Endometrium (tissue), 2 donors: ENCODE data around the gene LRP10.
"Not testable (repeated sequence)": the region's sequence is repeated elsewhere in the genome, so short reads cannot be mapped to it uniquely, and the experiment has no call there.

ENCODE experiments used
- FAIRE-seq: peaks from 2 replicates; lab custom pipeline; 2012; peaks lifted over from hg19 to GRCh38; lab: Jason Lieb, UNC
- donor health status: control.
- donor health status: control.

Gene LRP10

GRCh38 chr14:22871224-22872032 lies at the start of gene LRP10:
Gene LRP10 (plus strand): TSS chr14:22871740. CDS start chr14:22872304, 564 bp downstream.
- FAIRE-seq: no peak

DNA sequence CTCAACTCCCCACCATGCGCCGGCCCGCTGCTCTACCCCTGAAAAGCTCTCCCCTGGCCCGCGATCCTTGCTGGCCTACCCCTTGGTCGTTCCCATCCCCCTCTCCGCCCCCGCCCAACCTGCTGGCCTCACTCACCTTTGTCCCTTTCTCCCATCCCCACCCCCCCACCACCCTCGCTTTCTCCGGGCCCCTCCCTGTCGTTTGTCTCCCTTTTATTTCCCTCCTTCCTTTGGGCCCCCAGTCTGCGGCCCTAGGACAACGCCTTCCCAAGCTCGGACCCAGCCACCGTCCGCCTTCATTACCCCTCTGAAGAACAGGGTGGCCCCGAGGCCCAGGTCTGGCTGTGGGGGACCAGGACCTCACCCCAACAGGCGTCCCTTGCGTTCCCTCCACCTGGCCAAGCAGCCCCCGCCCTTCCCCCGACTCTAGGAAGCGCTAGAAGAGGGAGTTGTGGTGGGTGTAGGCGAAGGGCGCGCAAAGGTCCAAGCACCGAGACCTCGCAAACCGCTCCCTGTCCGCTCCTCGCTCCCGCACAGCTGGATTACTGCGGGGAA lies 49.4 kb upstream of the LRP10 start:
- no peak for FAIRE-seq

DNA sequence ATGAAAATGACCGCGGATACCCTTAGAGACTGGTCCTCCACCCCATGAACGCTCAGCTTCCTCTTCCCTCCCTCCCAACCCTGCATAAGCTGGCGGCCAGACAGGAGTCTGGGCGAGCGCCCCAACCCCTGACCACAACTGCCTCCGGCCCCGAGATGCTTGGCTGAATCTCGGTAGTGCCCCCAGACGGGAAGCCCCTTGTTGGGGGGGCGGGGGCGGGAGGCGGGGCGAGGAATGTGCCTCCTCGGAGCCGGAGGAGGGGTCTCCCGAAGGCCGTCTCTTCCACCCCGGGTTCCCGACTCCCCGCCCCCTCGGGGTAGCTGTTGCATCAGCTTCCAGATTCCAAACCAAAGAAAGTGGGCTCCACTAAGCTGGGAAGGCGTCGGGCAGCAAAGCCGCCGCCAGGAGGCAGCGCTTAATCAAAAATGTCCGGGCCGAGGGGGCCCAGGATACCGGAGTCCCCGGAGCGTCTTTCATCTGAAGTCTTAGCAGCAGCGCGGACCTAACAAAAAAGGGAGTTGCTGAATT lies 48.9 kb upstream of the LRP10 start:
- no peak for FAIRE-seq

DNA sequence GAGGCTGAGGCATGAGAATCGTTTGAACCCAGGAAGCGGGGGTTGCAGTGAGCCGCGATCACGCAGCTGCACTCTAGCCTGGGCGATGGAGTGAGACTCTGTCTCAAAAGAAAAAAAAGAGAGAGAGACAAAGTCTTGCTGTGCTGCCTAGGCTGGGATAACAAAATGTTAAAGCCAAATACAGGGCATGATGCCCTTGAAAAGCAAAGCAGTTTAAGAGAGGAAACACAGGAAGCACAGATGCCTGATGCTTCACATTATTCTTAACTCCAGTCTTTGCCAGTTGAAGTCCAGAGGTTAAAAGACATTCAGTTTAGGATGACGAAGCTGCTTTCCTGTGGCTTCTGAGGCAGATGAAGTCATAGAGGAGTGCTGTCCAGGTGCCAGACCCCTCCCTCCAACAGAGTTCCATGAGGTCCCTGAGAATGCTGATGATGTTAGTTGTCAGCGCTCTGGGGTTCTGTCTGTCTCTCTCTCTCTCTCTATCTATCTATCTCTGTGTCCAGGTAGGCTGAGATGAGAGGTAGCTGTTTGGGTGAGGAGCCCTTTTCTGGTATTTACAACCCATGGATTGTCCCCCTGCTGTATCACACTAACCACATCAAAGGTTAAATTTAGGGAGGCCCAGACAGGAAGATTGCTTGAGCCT lies 46.7 kb upstream of the LRP10 start:
- no peak for FAIRE-seq

DNA sequence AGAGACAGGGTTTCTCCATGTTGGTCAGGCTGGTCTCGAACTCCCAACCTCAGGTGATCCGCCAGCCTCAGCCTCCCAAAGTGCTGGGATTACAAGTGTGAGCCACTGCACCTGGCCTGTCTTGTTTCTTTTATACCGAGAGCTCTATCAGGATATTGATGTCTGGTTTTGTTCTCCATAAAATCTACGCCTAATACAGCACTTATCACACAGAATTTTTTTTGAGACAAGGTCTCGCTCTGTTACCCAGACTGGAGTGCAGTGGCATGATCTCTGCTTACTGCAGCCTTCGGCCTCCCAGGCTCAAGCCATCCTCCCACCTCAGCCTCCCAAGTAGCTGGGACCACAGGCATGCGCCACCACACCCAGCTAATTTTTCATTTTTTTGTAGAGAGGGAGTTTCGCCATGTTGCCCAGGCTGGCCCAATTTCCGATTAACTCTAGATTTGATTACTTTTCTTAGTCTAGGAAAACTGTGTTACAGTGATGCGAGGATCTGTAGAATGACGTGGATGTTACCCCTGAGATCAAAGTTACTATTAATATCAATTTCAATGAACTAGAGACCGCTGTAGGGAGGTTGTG lies 42.4 kb upstream of the LRP10 start:
- not testable (repeated sequence) for FAIRE-seq

DNA sequence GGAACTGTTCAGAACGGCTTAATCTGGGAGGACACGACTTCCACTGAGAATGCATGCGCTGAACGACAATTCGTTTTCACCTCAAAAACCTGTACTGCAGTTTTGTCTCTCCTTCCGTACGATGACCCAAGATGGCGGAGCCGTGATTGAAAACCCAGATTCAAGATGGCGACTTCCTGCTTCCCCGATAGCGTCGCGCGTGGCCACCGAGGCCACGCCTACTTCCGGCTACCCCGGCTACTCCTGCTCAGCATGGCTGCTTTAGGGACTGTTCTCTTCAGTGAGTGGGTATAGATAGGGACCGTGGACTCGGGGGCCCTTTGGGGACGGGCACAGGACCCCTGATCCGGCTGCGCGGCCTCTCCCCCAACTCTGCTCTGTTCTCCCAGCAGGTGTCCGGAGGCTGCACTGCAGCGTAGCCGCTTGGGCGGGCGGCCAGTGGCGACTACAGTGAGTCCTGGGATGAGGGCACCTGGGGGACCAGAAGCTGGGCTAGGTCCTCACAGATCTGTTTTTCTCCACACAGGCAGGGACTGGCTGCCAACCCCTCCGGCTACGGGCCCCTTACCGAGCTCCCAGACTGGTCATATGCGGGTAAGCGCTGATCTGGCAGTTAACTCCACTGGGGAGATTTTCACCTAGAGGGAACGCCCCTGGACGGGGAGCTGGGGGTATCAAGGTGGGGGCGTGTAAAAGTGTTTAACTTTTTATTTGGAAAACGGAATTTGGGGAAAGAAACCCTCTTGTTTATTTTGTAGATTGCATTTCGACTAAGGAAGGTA lies 41.7 kb upstream of the LRP10 start, which contains the start of gene MRPL52:
Gene MRPL52 (plus strand): TSS at position 227 of the 782 bp plus-strand sequence. CDS start 26 bp downstream, at position 253.
- peak; percentile 29 for FAIRE-seq

- FAIRE-seq: no peak
These were observed 41.0 kb upstream of the LRP10 start for GRCh38 chr14:22830443-22831010.

- no peak for FAIRE-seq
These were observed 36.0 kb upstream of the LRP10 start for GRCh38 chr14:22835505-22835904.

DNA sequence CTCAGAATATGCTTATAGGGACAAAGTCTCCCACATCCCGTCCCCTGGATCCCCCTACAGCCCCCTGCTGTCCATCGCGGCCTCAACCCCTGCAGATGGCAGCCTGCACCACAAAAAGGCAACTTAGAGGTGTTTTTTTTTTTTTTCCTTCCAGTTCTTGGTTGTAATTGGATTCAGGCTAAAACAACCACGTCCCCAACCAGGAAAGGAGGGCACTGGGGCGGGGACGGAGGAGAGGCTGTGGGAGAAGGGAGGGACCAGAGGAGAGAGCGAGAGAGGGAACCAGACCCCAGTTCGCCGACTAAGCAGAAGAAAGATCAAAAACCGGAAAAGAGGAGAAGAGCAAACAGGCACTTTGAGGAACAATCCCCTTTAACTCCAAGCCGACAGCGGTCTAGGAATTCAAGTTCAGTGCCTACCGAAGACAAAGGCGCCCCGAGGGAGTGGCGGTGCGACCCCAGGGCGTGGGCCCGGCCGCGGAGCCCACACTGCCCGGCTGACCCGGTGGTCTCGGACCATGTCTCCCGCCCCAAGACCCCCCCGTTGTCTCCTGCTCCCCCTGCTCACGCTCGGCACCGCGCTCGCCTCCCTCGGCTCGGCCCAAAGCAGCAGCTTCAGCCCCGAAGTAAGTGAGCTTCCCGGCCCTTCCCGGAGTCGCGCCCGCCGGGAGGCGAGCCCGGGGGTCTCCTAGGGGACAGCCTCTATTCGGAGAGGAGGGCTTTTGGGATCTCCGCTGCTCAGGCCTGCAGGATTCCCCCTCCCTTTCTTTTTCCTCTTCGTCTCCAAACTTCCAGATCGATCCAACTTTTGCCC lies 35.0 kb upstream of the LRP10 start, which contains the start of gene MMP14:
Gene MMP14 (plus strand): TSS at position 285 of the 813 bp plus-strand sequence. CDS start 233 bp downstream, at position 518.
- peak; percentile 93 for FAIRE-seq

GRCh38 chr14:22837114-22837749 lies 34.3 kb upstream of the LRP10 start:
- no peak for FAIRE-seq

GRCh38 chr14:22837750-22838538 lies 33.6 kb upstream of the LRP10 start:
- no peak for FAIRE-seq

- FAIRE-seq: no peak
These were observed 32.9 kb upstream of the LRP10 start for GRCh38 chr14:22838631-22839041.

- no peak for FAIRE-seq
These were observed 32.3 kb upstream of the LRP10 start for GRCh38 chr14:22839159-22839779.

DNA sequence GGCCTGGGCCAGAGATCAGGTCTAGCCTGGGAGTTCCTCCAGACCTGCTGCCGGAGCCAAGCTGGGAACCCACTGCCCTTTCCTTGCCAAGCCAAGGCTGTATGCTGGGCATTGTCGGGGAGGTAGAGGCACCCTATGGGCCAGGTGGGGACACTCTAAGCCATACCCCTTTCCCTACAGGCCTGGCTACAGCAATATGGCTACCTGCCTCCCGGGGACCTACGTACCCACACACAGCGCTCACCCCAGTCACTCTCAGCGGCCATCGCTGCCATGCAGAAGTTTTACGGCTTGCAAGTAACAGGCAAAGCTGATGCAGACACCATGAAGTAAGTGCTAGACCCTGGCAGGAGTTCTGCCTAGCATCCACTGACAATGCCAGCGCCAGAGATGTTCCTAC lies 30.2 kb upstream of the LRP10 start:
- no peak for FAIRE-seq

GRCh38 chr14:22841769-22842168 lies 29.8 kb upstream of the LRP10 start:
- no peak for FAIRE-seq

- no peak for FAIRE-seq
These were observed 29.1 kb upstream of the LRP10 start for GRCh38 chr14:22842211-22843122.
